AG04449 (cell line): ENCODE data around the gene PLAGL2.

Source experiments
- CTCF ChIA-PET: fragments of 350-600 bp; formaldehyde crosslinking; extraction: SDS; loops from one replicate; lab custom pipeline; 2021; ENCODE audit warnings: antibody characterized with exemption; lab: Yijun Ruan, JAX
- POLR2A ChIA-PET: fragments of 400-600, 350-600 bp; formaldehyde crosslinking; extraction: SDS; loops from one replicate; lab custom pipeline; 2020; ENCODE audit warnings: antibody characterized with exemption, inconsistent platforms; lab: Yijun Ruan, JAX
- DNase-seq: peaks from one replicate; pipeline ENCODE4 v3.0.0-alpha.2; 2010; ENCODE audit warnings: low read depth, low spot score
- H3K4me3 ChIP-seq: 2 replicates; pipeline ENCODE4 v1.5.1; 2011; ENCODE audit warnings: low read depth, mild to moderate bottlenecking, control low read depth, low read length
- TF ChIP-seq, protein P1 (sequence below): IDR thresholded peaks from one replicate; pipeline ENCODE4 v1.5.1; 2011; ENCODE audit warnings: mild to moderate bottlenecking, moderate library complexity, low read length, control low read depth, inconsistent platforms; ENCODE audit not compliant: insufficient read depth; ENCODE audit errors: missing control alignments

Gene PLAGL2

DNA sequence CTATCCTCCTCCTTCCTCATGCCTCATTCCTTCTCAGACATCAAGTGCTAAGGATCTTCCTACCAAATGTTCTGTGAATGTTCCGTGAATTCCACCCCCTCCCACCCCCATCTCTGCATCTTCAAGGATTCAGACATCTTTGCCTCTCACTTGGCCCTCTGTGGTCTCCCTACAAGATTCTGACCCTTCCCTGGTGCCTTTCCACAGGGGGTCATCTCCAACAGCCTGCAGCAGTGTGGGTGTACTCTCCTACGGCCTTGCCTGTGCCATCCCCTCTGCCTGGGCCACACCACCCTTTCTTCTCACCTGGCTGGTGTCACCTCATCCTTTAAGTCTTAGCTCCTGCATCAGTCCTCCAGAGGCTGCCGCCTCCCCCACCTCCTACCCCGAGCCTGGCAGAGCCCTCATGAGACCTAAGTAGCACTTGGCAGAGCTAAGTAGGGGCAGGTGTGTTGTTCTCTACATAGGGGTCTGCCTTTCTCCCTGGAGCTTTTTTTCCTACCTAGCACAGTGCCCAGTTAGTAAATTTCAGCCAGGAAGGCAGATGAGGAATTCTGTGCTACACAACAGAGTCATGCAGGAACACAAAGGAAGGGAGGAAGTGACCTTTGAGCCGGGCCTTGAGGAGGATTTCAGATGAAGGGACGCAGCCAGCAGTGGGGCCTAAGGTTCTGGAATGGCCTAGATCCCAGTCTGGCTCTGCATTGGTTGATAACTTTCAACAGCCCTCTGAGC is 55.0 kb downstream of the PLAGL2 start:
- TF ChIP-seq, protein P1, sequence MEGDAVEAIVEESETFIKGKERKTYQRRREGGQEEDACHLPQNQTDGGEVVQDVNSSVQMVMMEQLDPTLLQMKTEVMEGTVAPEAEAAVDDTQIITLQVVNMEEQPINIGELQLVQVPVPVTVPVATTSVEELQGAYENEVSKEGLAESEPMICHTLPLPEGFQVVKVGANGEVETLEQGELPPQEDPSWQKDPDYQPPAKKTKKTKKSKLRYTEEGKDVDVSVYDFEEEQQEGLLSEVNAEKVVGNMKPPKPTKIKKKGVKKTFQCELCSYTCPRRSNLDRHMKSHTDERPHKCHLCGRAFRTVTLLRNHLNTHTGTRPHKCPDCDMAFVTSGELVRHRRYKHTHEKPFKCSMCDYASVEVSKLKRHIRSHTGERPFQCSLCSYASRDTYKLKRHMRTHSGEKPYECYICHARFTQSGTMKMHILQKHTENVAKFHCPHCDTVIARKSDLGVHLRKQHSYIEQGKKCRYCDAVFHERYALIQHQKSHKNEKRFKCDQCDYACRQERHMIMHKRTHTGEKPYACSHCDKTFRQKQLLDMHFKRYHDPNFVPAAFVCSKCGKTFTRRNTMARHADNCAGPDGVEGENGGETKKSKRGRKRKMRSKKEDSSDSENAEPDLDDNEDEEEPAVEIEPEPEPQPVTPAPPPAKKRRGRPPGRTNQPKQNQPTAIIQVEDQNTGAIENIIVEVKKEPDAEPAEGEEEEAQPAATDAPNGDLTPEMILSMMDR = no peak
- CTCF ChIA-PET = no interaction called here
- no peak for DNase-seq
- H3K4me3 ChIP-seq = no peak overlapping the region
- POLR2A ChIA-PET = no interaction called here

DNA sequence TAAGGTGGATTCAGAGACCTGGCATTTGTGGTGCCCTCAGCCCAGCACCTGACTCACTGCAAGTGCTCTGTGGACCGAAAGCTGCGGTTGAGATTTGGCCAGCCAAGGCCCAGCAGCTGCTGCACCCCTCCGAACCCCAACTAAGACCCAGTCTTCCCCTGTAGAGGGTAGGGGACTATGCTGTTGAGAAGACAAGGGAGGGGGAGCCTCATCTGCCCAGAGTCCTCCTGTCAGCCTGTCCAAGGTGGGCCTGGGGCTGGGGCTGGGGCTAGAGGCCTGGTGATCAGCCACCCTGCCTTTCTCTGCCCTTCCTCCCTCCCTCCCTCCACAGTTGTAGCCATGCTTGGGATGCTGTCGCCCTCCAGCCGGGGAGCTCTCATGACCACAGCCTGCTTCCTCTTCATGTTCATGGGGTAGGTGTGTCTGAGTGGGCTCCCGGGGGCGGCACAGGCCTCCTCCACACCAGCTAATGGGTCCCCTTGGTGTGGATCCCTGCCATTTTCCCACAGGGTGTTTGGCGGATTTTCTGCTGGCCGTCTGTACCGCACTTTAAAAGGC is 57.2 kb downstream of the PLAGL2 start:
- DNase-seq = no peak
- ChIA-PET CTCF (no interaction called here), POLR2A (no interaction called here)

DNA sequence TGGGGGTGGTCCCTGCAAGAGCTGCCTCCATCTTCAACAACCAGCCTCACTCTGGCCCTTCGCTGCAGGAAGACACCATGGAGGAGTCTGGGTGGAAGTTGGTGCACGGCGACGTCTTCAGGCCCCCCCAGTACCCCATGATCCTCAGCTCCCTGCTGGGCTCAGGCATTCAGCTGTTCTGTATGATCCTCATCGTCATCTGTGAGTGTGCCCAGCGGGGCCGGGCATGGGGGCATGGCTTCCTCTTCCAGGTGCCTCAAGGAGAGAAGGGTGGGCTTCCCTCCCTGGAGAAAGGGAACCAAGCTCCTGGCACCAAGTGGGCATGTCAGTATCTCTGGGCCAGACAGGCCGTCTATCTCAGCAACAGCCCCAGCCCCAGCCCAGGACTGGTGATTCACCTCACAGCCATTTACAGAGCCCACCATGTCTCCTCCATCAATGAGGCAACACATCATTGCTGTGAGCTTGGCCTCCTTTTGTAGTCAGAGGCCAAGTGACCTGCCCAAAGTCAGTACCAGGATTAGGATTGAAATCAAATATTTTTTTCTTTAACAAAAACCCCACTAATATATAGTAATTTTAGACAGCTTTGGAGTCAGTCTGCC is 57.9 kb downstream of the PLAGL2 start:
- CTCF ChIA-PET = no interaction called here
- POLR2A ChIA-PET = no interaction called here
- DNase-seq = no peak
- TF ChIP-seq, protein P1 = no peak
- H3K4me3 ChIP-seq = no peak overlapping the region

More for the DNA sequence above, 57.2 kb downstream of the PLAGL2 start:
- TF ChIP-seq, protein P1 = no peak
- no peak overlapping the region for H3K4me3 ChIP-seq

DNA sequence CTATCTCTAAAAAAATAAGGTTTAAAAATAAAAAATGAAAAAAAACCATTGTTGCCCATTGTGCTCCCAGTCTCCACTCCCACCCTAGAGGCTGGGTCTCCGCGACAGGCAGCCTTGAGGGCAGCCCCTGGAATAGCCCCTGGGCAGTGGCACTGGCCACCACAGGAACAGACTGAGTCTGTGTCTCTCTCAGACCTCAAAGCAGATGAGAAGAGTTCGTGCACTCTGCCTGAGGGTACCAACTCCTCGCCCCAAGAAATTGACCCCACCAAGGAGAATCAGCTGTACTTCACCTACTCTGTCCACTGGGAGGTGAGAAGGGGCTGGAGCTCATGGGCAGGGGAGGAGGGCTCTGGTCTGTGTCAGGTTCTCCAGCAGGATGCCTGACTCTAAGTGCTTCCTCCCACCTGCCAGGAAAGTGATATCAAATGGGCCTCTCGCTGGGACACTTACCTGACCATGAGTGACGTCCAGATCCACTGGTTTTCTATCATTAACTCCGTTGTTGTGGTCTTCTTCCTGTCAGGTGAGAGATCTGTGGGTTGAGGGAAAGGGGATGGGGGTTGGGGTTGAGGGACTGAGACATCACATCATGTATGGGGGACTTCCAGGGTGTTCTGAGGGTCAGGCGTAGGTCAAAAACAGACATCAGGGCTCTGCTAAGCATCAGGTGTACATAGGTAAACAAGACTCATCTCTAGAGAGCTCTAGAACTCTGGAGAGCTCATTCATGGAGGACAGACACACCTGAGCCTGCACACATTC is 62.5 kb downstream of the PLAGL2 start:
- ChIA-PET POLR2A (no interaction called here), CTCF (interaction anchor here (1.8 kb wide), 1 partner anchor 322 kb away, joined by 5 read pairs; no protein-coding TSS in a partner anchor)
- DNase-seq = no peak
- no peak overlapping the region for H3K4me3 ChIP-seq
- TF ChIP-seq, protein P1 = no peak

DNA sequence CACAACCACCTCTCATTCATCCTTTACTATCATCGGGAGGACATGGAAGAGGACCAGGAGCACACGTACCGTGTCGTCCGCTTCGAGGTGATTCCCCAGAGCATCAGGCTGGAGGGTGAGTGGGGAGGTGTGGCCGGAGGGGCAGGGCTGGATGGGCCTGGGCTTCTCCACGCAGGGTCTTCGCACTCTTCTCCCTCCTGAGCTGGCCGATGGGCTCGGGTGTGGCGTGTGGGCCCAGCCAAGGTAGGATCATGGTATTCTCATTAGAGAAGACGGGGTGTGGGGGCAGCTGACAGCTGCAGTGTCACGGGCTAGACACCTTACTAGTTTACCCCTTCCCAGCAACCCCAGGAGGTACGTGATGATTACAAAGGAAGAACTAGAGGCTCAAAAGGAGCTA is 64.6 kb downstream of the PLAGL2 start:
- ChIA-PET POLR2A (interaction anchor here (0.7 kb wide), 1 partner anchor 11 kb away, joined by 3 read pairs; no protein-coding TSS in a partner anchor), CTCF (no interaction called here)
- TF ChIP-seq, protein P1 = no peak
- DNase-seq = no peak
- no peak overlapping the region for H3K4me3 ChIP-seq
